HepG2 (cell line): ENCODE measurements around the gene SPCS1. TPM values are rescaled to one million over a fixed set of nuclear protein-coding genes. Genes with fewer than 3 reads are reported as not detected.

Experiments used
- ATAC-seq: fragments of 200-7000 bp; cut with Tn5 transposase; 3 replicates; pipeline ENCODE4 v1.9.1; 2020; ENCODE audit warnings: mild to moderate bottlenecking, moderate library complexity
- BruUV-seq: library from RNA; stranded (reverse); fragments of 400-500 nt; replicated peaks from 2 replicates; lab custom pipeline; 2021; lab: Mats Ljungman, UMichigan
- CTCF ChIA-PET: fragments of 300-600 bp; formaldehyde crosslinking; extraction: SDS; loops from one replicate; lab custom pipeline; 2021; ENCODE audit warnings: low total read pairs, inconsistent platforms, low intra/inter-chr PET ratio; lab: Yijun Ruan, JAX
- POLR2A ChIA-PET: fragments of 350-600 bp; sonication (Branson Sonifier 250); formaldehyde crosslinking; loops from one replicate; lab custom pipeline; 2020; ENCODE audit warnings: antibody characterized with exemption, inconsistent platforms; lab: Yijun Ruan, JAX
- DNase-seq: peaks from one replicate; pipeline ENCODE4 v3.0.0-alpha.2; 2015; ENCODE audit warnings: low spot score
- FAIRE-seq: peaks from 3 replicates; lab custom pipeline; 2011; peaks lifted over from hg19 to GRCh38; lab: Jason Lieb, UNC
- H2AFZ ChIP-seq: one replicate; pipeline ENCODE4 v1.6.1; 2011; ENCODE audit warnings: low read length, inconsistent platforms
- H3K27ac ChIP-seq: fragments of 300-600 bp; 3 replicates; pipeline ENCODE4 v1.8.0; 2011; ENCODE audit warnings: mixed run types, mild to moderate bottlenecking, mixed read lengths, low read length, inconsistent platforms; ENCODE audit not compliant: insufficient read depth; ENCODE audit errors: extremely low read length
- H3K27me3 ChIP-seq, 2 experiments: fragments of 200-600 bp in 1 of 2; 2 replicates in 1 of 2; 3 replicates in 1 of 2; pipeline versions ENCODE4 v1.6.0 to v1.8.0; 2011; ENCODE audit warnings: low read length in 2 of 2, mild to moderate bottlenecking in 2 of 2, moderate library complexity in 2 of 2, inconsistent platforms in 1 of 2; ENCODE audit not compliant: insufficient read depth in 2 of 2, control insufficient read depth in 1 of 2
- H3K36me3 ChIP-seq, 2 experiments: fragments of 200-600 bp in 1 of 2; replicated peaks in 1 of 2; 2 replicates in 1 of 2; 3 replicates in 1 of 2; pipeline versions ENCODE4 v1.5.1 to v1.8.0; 2011; ENCODE audit warnings: low read length in 2 of 2, inconsistent platforms in 1 of 2; ENCODE audit not compliant: insufficient read depth in 2 of 2, control insufficient read depth in 1 of 2
- H3K4me1 ChIP-seq: 2 replicates; pipeline ENCODE4 v1.5.1; 2012; ENCODE audit warnings: low read length, inconsistent platforms; ENCODE audit not compliant: insufficient read depth
- H3K4me2 ChIP-seq: 2 replicates; pipeline ENCODE4 v1.6.0; 2011; ENCODE audit warnings: low read depth, low read length, inconsistent platforms
- H3K4me3 ChIP-seq, 3 experiments: fragments of 200-600 bp in 1 of 3; sonication (generic), shearing (Covaris generic) in 1 of 3; replicated peaks in 1 of 3; 2 replicates each; pipeline ENCODE4 v1.5.1; 2011 to 2016; ENCODE audit warnings: low read length in 3 of 3, inconsistent platforms in 2 of 3, low read depth in 2 of 3, mild to moderate bottlenecking in 2 of 3, control low read depth in 1 of 3, mixed read lengths in 1 of 3; ENCODE audit not compliant: insufficient read depth in 1 of 3
- H3K79me2 ChIP-seq: one replicate; pipeline ENCODE4 v1.6.1; 2011; ENCODE audit warnings: low read length, inconsistent platforms; ENCODE audit not compliant: insufficient read depth
- H3K9ac ChIP-seq: 2 replicates; pipeline ENCODE4 v1.6.0; 2011; ENCODE audit warnings: mild to moderate bottlenecking, low read depth, low read length, inconsistent platforms; ENCODE audit not compliant: insufficient read depth
- H3K9me3 ChIP-seq: 2 replicates; pipeline ENCODE4 v1.5.1; 2012; ENCODE audit warnings: mild to moderate bottlenecking, low read length
- H4K20me1 ChIP-seq: 2 replicates; pipeline ENCODE4 v1.6.0; 2011; ENCODE audit warnings: inconsistent platforms, mild to moderate bottlenecking, low read length, moderate library complexity; ENCODE audit not compliant: insufficient read depth
- JDP2 ChIP-seq: sonication (generic); formaldehyde crosslinking; IDR thresholded peaks from 2 replicates; pipeline ENCODE4 v1.8.1; 2022; ENCODE audit warnings: missing genetic modification reagents, borderline replicate concordance
- MAFF ChIP-seq: IDR thresholded peaks from 2 replicates; pipeline ENCODE4 v1.6.1; 2011; ENCODE audit warnings: low read depth, low read length, improper control_type of control experiment
- MAFK ChIP-seq, 2 experiments: IDR thresholded peaks in 1 of 2; conservative IDR thresholded peaks in 1 of 2; 2 replicates each; pipeline ENCODE4 v1.6.1; 2011; ENCODE audit warnings: improper control_type of control experiment in 2 of 2, low read length in 2 of 2
- RORA ChIP-seq: sonication (generic); formaldehyde crosslinking; IDR thresholded peaks from 2 replicates; pipeline ENCODE4 v1.5.0; 2020; ENCODE audit warnings: mild to moderate bottlenecking, missing genetic modification reagents, moderate library complexity
- TBX2 ChIP-seq: sonication (generic); formaldehyde crosslinking; IDR thresholded peaks from 2 replicates; pipeline ENCODE4 v1.5.0; 2020; ENCODE audit warnings: missing genetic modification reagents, mild to moderate bottlenecking, borderline replicate concordance
- ZNF260 ChIP-seq: sonication (generic); formaldehyde crosslinking; IDR thresholded peaks from 2 replicates; pipeline ENCODE4 v1.4.0; 2020; ENCODE audit warnings: missing genetic modification reagents, low read depth, mild to moderate bottlenecking, borderline replicate concordance
- ZNF530 ChIP-seq: sonication (generic); formaldehyde crosslinking; IDR thresholded peaks from 2 replicates; pipeline ENCODE4 v1.5.0; 2020; ENCODE audit warnings: low read depth, mild to moderate bottlenecking, missing genetic modification reagents
- ZSCAN29 ChIP-seq: sonication (generic); formaldehyde crosslinking; conservative IDR thresholded peaks from 2 replicates; pipeline ENCODE4 v1.4.0; 2020; ENCODE audit warnings: mild to moderate bottlenecking, missing genetic modification reagents
- WGBS: methylation state at CpG from one replicate; pipeline ENCODE4 v1.1.6; 2017; ENCODE audit warnings: low lambda C conversion rate; 5-methylcytosine and 5-hydroxymethylcytosine counted together
- in situ Hi-C: cut with HindIII; loops from 2 replicates; pipeline ENCODE4 v1.10.0; 2017; ENCODE audit warnings: low pct_unique_long_range_greater_than_20kb; ENCODE audit not compliant: extremely low pct_ligation_motif_present
- intact Hi-C: fragments of 100-400 bp; cut with micrococcal nuclease; formaldehyde crosslinking; loops from one replicate; pipeline ENCODE4 v1.10.0; 2022; ENCODE audit not compliant: unreplicated experiment
- polyA plus RNA-seq, 8 experiments: library from polyadenylated mRNA; depleted of rRNA in 3 of 8; stranded (reverse) in 7 of 8; unstranded in 1 of 8; fragments of >200 nt; fragmentation: Illumina TruSeq in 4 of 8; extraction: Trizol in 4 of 8; gene quantifications; 2 replicates each; pipeline versions ENCODE4 v1.2.1 to v1.2.3, GENCODE V29; 2011 to 2016; ENCODE audit warnings: low read depth in 4 of 8, missing spikeins in 1 of 8, mixed read lengths in 1 of 8; ENCODE audit not compliant: insufficient read depth in 1 of 8
- total RNA-seq, 5 experiments: library from RNA; depleted of rRNA; stranded (reverse); fragments of >200 nt; fragmentation: Illumina TruSeq; extraction: Trizol; gene quantifications; 2 replicates each; pipeline ENCODE4 v1.2.3, GENCODE V29; 2016; ENCODE audit warnings: low read depth in 1 of 5
- TF ChIP-seq, protein P1 (sequence below): sonication (generic); formaldehyde crosslinking; IDR thresholded peaks from 2 replicates; pipeline ENCODE4 v1.5.0; 2020; ENCODE audit warnings: missing genetic modification reagents

SPCS1 gene
- total and polyA plus RNA-seq, 2 of the 13 experiments (the other 11 are each of a cell fraction or from before 2014, with no cell fraction given) = 84.6 to 120 TPM

DNA sequence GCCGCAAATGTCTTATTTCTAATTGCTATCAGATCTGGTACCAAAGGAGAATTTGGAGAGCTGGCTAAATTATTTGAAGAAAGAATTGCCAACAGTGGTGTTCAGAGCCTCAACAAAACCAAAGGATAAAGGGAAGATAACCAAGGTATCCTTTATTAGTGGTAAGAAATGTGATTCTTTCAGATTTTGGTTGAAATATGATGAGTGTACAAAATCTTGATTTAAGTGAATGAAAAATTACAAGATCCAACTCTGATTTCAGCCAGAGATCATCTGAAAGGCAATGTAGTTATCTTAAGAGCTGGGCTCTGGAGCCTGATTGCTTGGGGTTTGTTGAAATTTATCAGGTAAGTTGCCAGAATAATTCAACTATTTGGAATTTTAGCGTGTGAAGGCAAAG is 15.3 kb upstream of the SPCS1 start:
- H4K20me1 ChIP-seq = peaks cover 19% of the 10 kb centered on the region
- H3K9me3 ChIP-seq = no peaks in the 10 kb centered on the region
- TF ChIP-seq MAFK (conservative IDR thresholded peaks at IDR 0.05 in 1 of 2, IDR thresholded peaks at IDR 0.05 in 1 of 2; ENCODE audit: low read length in 2 of 2) (peak; percentile 60 to 74), TBX2 (CRISPR knock-in tag) (no peak), ZNF530 (CRISPR knock-in tag) (no peak), RORA (CRISPR knock-in tag) (no peak), ZNF260 (no peak), ZSCAN29 (CRISPR knock-in tag) (no peak), MAFF (peak; percentile 55), JDP2 (CRISPR knock-in tag) (no peak)
- TF ChIP-seq, protein P1, sequence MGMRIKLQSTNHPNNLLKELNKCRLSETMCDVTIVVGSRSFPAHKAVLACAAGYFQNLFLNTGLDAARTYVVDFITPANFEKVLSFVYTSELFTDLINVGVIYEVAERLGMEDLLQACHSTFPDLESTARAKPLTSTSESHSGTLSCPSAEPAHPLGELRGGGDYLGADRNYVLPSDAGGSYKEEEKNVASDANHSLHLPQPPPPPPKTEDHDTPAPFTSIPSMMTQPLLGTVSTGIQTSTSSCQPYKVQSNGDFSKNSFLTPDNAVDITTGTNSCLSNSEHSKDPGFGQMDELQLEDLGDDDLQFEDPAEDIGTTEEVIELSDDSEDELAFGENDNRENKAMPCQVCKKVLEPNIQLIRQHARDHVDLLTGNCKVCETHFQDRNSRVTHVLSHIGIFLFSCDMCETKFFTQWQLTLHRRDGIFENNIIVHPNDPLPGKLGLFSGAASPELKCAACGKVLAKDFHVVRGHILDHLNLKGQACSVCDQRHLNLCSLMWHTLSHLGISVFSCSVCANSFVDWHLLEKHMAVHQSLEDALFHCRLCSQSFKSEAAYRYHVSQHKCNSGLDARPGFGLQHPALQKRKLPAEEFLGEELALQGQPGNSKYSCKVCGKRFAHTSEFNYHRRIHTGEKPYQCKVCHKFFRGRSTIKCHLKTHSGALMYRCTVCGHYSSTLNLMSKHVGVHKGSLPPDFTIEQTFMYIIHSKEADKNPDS (CRISPR knock-in tag) = no peak
- no peak for ATAC-seq
- intact Hi-C loops (no loop called here), in situ Hi-C loops (no loop called here)
- WGBS = 100% methylated on average over 2 of the region's 2 CpGs
- H3K27me3 ChIP-seq = no peaks in the 10 kb centered on the region; a peak in 1 of 5 replicates
- H3K27ac ChIP-seq = no peak overlapping the region
- no TSS peak for BruUV-seq
- H3K9ac ChIP-seq = no peak overlapping the region
- POLR2A ChIA-PET = interaction anchor here (12.6 kb wide), 1 partner anchor 14 kb away, joined by 118 read pairs; the partner anchor contains the start of genes GLT8D1 and SPCS1
- no peak overlapping the region for H2AFZ ChIP-seq
- no peak for DNase-seq
- CTCF ChIA-PET = no interaction called here
- no peak overlapping the region for H3K4me2 ChIP-seq
- peaks cover 58% of the 10 kb centered on the region for H3K4me1 ChIP-seq
- peaks cover 44% of the 10 kb centered on the region for H3K79me2 ChIP-seq
- FAIRE-seq = no peak
- H3K4me3 ChIP-seq = no peak overlapping the region
- H3K36me3 ChIP-seq = peaks cover 28 to 82% of the 10 kb centered on the region in 2 experiments
